Inferior parietal cortex (tissue), 1 donor: ENCODE results near the gene IRF3.

Experiments used
- DNase-seq: peaks from one replicate; pipeline ENCODE4 v3.0.0-alpha.2; 2016; ENCODE audit errors: extremely low spot score

Gene IRF3

GRCh38 chr19:49669516-49669915 is 3.9 kb upstream of the IRF3 start:
- DNase-seq, result no peak

- no peak for DNase-seq
Measured at GRCh38 chr19:49667473-49667872, 1.8 kb upstream of the IRF3 start.

- no peak for DNase-seq
Measured at GRCh38 chr19:49666120-49666444, 425 bp upstream of the IRF3 start.

GRCh38 chr19:49665036-49665350 is 664 bp downstream of the IRF3 start:
- no peak for DNase-seq

GRCh38 chr19:49664171-49665035 is 1.3 kb downstream of the IRF3 start:
- peak; percentile 75 for DNase-seq

- DNase-seq, result no peak
Measured at GRCh38 chr19:49663224-49663623, 2.4 kb downstream of the IRF3 start.

GRCh38 chr19:49662011-49662410 is 3.6 kb downstream of the IRF3 start:
- DNase-seq, result no peak

GRCh38 chr19:49660338-49660961 is 5.2 kb downstream of the IRF3 start:
- DNase-seq, result no peak

- DNase-seq, result no peak
Measured at GRCh38 chr19:49658566-49659442, 6.9 kb downstream of the IRF3 start.

GRCh38 chr19:49658139-49658517 is 7.5 kb downstream of the IRF3 start:
- DNase-seq, result no peak

- DNase-seq, result no peak
Measured at GRCh38 chr19:49657493-49658138, 8.0 kb downstream of the IRF3 start.

GRCh38 chr19:49656456-49657109 is 9.1 kb downstream of the IRF3 start:
- DNase-seq, result no peak

- DNase-seq, result no peak
Measured at GRCh38 chr19:49655570-49656455, 9.8 kb downstream of the IRF3 start.

- DNase-seq, result no peak
Measured at GRCh38 chr19:49654581-49654980, 11.1 kb downstream of the IRF3 start.

GRCh38 chr19:49653466-49653806 is 12.2 kb downstream of the IRF3 start:
- DNase-seq, result no peak

GRCh38 chr19:49652551-49653465 is 12.8 kb downstream of the IRF3 start:
- no peak for DNase-seq

GRCh38 chr19:49651820-49652550 is 13.7 kb downstream of the IRF3 start:
- DNase-seq, result no peak

- no peak for DNase-seq
Measured at GRCh38 chr19:49651029-49651819, 14.4 kb downstream of the IRF3 start.
